Endothelial cell (in vitro differentiated cells): Measurements from ENCODE around the gene ANXA1. TPM values are rescaled to one million over a fixed set of nuclear protein-coding genes. Genes with fewer than 3 reads are reported as not detected.

Source experiments
- DNase-seq: peaks from one replicate; pipeline ENCODE4 v3.0.0; 2021; ENCODE audit warnings: low spot score
- H3K27ac Mint-ChIP-seq: one replicate; pipeline ENCODE4 v1.8.0; 2021; ENCODE audit warnings: mixed read lengths, inconsistent platforms; ENCODE audit not compliant: unreplicated experiment
- H3K27me3 Mint-ChIP-seq: one replicate; pipeline ENCODE4 v1.8.0; 2021; ENCODE audit warnings: mild to moderate bottlenecking, moderate library complexity, mixed read lengths, inconsistent platforms; ENCODE audit not compliant: unreplicated experiment
- H3K36me3 Mint-ChIP-seq: one replicate; pipeline ENCODE4 v1.8.0; 2021; ENCODE audit warnings: mild to moderate bottlenecking, low read depth, mixed read lengths, inconsistent platforms; ENCODE audit not compliant: unreplicated experiment
- H3K4me1 Mint-ChIP-seq: one replicate; pipeline ENCODE4 v1.8.0; 2021; ENCODE audit warnings: mild to moderate bottlenecking, mixed read lengths, inconsistent platforms; ENCODE audit not compliant: unreplicated experiment
- H3K4me3 Mint-ChIP-seq: one replicate; pipeline ENCODE4 v1.8.0; 2021; ENCODE audit warnings: mild to moderate bottlenecking, mixed read lengths, inconsistent platforms; ENCODE audit not compliant: unreplicated experiment
- H3K9me3 Mint-ChIP-seq: one replicate; pipeline ENCODE4 v1.8.0; 2021; ENCODE audit warnings: mixed read lengths, inconsistent platforms; ENCODE audit not compliant: unreplicated experiment
- total RNA-seq: library from RNA; stranded (reverse); fragmentation: NEBNext Ultra II Directional; extraction: Animal tissue kit (Norgen Biotek cat#: 25700); gene quantifications from one replicate; pipeline ENCODE4 v1.2.1, GENCODE V29; 2021; ENCODE audit not compliant: unreplicated experiment
- TF ChIP-seq, protein P1 (sequence below): fragments of 200-600 bp; sonication (generic); IDR thresholded peaks from one replicate; pipeline ENCODE4 v1.5.0; 2021; ENCODE audit warnings: antibody characterized with exemption; ENCODE audit not compliant: unreplicated experiment

The ANXA1 gene
- total RNA-seq, 1 donor from 2014 or later: 43.3 TPM

DNA sequence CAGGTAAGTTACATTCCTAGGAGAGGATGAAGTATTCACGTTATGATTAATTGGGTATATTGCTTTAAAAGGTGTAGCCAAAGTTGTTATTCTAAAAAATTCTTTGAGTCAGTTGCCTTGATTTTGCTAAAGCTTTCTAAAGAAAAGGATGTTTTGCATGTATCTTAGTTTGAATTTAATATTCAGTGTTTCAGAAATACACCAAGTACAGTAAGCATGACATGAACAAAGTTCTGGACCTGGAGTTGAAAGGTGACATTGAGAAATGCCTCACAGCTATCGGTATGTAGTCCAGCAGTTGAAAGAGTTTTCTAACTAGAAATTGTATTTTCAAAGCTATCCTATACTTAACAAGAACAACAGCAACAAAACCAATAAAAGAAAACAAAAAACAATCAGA, 14.2 kb downstream of the ANXA1 start:
- Mint-ChIP-seq H3K4me3 (no peak overlapping the region), H3K27me3 (no peaks in the 10 kb centered on the region), H3K9me3 (no peaks in the 10 kb centered on the region), H3K27ac (no peak overlapping the region), H3K36me3 (no peaks in the 10 kb centered on the region), H3K4me1 (no peaks in the 10 kb centered on the region)
- TF ChIP-seq, protein P1, sequence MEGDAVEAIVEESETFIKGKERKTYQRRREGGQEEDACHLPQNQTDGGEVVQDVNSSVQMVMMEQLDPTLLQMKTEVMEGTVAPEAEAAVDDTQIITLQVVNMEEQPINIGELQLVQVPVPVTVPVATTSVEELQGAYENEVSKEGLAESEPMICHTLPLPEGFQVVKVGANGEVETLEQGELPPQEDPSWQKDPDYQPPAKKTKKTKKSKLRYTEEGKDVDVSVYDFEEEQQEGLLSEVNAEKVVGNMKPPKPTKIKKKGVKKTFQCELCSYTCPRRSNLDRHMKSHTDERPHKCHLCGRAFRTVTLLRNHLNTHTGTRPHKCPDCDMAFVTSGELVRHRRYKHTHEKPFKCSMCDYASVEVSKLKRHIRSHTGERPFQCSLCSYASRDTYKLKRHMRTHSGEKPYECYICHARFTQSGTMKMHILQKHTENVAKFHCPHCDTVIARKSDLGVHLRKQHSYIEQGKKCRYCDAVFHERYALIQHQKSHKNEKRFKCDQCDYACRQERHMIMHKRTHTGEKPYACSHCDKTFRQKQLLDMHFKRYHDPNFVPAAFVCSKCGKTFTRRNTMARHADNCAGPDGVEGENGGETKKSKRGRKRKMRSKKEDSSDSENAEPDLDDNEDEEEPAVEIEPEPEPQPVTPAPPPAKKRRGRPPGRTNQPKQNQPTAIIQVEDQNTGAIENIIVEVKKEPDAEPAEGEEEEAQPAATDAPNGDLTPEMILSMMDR: no peak
- DNase-seq: no peak

DNA sequence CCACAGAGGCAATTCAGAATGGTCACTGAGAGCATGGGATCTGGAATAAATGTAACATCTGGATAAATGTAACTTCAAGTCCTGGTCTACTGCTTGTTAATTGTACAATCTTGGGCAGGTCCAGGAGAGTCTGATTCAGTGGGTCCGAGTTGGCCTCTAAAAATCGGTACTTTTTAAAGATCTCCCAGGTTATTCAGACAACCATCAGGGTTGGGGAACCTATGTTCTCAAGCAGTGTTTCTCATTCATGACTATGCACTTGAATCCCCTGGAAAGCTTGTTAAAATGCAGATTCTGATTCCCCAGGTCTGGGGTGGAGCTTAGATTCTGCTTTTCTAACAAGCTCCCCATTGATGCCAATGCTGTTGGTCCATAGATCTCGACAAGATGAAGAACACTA, 14.8 kb downstream of the ANXA1 start:
- H3K27ac Mint-ChIP-seq: no peak overlapping the region
- H3K4me3 Mint-ChIP-seq: no peak overlapping the region
- H3K36me3 Mint-ChIP-seq: no peaks in the 10 kb centered on the region
- TF ChIP-seq, protein P1: no peak
- no peak for DNase-seq
- no peaks in the 10 kb centered on the region for H3K27me3 Mint-ChIP-seq
- no peaks in the 10 kb centered on the region for H3K9me3 Mint-ChIP-seq
- H3K4me1 Mint-ChIP-seq: no peaks in the 10 kb centered on the region

DNA sequence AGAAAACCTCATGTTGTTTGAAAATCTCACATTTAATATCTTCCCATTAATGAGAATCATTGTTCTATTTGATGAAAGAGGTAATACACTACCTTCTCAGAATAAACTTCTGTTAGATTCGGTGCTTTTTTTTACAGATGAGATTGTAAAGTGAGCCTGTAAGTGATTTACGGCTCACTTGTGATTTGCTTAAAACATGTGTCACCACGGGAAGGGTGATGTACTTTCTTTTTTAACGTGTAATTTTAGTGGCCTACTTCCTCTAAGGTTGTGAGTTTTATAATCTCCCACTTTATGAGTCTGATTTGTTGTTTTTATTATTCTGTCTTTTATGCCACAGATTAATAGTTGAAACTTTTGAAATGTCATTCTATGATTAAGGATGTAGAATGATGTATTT, 15.9 kb downstream of the ANXA1 start:
- Mint-ChIP-seq H3K4me3 (no peak overlapping the region), H3K9me3 (no peaks in the 10 kb centered on the region), H3K27me3 (no peaks in the 10 kb centered on the region), H3K4me1 (no peaks in the 10 kb centered on the region), H3K27ac (no peak overlapping the region), H3K36me3 (no peaks in the 10 kb centered on the region)
- TF ChIP-seq, protein P1: no peak
- DNase-seq: no peak

DNA sequence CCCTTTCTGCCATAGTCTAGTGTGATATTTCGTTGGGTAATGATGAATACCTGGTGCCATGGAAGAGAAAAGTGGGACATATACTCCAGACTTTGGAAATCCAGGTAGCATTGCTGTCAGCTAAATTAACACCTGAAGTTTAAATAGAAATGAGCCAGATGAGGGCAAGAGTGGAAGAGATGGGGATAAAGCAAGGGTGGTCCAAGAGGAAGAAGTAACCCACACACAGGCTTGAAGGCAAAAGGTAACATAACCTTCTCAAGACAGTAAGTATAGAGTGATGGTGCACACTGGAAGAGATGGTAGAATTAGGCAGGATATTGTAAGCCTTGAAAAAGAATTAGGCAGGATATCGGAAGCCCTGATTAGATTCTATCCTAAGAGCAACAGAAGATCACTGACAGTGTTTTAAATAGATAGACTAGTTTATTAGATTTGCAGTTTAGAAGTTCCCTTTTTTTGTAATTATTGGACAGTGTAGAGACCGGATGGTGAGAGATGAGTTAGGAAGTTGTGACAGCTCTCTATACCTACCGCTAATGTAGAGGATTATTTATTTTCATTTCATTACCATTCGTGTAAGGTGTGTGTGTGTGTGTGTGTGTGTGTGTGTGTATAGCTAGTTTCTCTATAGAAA, 16.8 kb downstream of the ANXA1 start:
- no peaks in the 10 kb centered on the region for H3K36me3 Mint-ChIP-seq
- H3K27me3 Mint-ChIP-seq: no peaks in the 10 kb centered on the region
- H3K27ac Mint-ChIP-seq: no peak overlapping the region
- DNase-seq: no peak
- TF ChIP-seq, protein P1: no peak
- no peaks in the 10 kb centered on the region for H3K9me3 Mint-ChIP-seq
- H3K4me3 Mint-ChIP-seq: no peak overlapping the region
- no peaks in the 10 kb centered on the region for H3K4me1 Mint-ChIP-seq

DNA sequence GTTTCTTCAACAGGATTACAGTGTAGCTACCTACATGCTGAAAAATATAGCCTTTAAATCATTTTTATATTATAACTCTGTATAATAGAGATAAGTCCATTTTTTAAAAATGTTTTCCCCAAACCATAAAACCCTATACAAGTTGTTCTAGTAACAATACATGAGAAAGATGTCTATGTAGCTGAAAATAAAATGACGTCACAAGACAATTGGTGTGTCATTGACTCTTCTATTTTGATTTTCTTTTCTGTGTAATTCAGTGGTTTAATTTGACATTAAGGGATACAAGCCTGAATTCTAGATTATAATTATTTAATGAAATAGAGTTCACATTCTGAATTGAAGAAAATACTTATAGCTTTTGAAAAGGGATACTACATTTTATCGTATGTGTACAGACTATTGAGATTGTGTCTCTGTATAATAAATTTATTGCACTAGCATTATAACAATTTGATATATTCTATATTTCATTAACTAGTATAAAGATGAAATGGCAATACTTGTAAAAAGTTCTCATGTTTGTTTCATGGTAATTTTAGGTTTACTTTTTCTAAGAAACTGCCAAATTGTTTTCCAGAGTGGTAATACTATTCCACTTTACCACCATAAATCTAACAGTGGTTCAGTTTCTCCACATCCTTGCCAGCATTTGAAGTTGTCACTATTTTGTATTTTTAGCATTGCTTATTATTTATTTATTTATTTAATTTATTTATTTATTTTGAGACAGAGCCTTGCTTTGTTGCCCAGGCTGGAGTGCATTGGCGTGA, 18.7 kb downstream of the ANXA1 start:
- Mint-ChIP-seq H3K27me3 (no peaks in the 10 kb centered on the region), H3K4me1 (no peaks in the 10 kb centered on the region), H3K9me3 (no peaks in the 10 kb centered on the region), H3K4me3 (no peak overlapping the region), H3K36me3 (no peaks in the 10 kb centered on the region), H3K27ac (no peak overlapping the region)
- TF ChIP-seq, protein P1: no peak
- DNase-seq: no peak
